ENCODE results near the gene APLN. TPM values are rescaled to one million over a fixed set of nuclear protein-coding genes. Genes with fewer than 3 reads are reported as not detected.

The APLN gene
- under 1 TPM in 1 of 4 donors, not detected in 3; 0.16 TPM for total RNA-seq

- no peak within 1 kb of the TSS for H3K4me3 ChIP-seq (ENCODE audit: low read depth, poor library complexity, severe bottlenecking)
- WGBS, 2 donors = 14 to 41% methylated on average over 6 to 58 of the region's 67 CpGs
- DNase-seq (ENCODE audit: low spot score in 2 of 2) = peak in 1 of 2 donors; percentile 86
- intact Hi-C loops (cut with DNase I; ENCODE audit: low total_unique reads) = no loop called here
- no peak for TF ChIP-seq CTCF (IDR thresholded peaks at IDR 0.05)
- TF ChIP-seq POLR2A (IDR thresholded peaks at IDR 0.05) = no peak
Measured at GRCh38 chrX:129654652-129655546, at the start of gene APLN. Gene APLN, minus strand, starts transcription at chrX:129654956. Its CDS starts 326 bp downstream, at chrX:129654630.

GRCh38 chrX:129704491-129704890 lies 49.7 kb upstream of the APLN start:
- intact Hi-C loops (cut with DNase I; ENCODE audit: low total_unique reads) = no loop called here
- 65 to 100% methylated on average over 1 to 2 of the region's 2 CpGs for WGBS, 2 donors
- TF ChIP-seq CTCF (IDR thresholded peaks at IDR 0.05) = no peak
- no peak overlapping the region for H3K4me3 ChIP-seq (ENCODE audit: low read depth, poor library complexity, severe bottlenecking)
- DNase-seq (ENCODE audit: low spot score in 2 of 2) = peak in 1 of 2 donors; percentile 59

- intact Hi-C loops (cut with DNase I; ENCODE audit: low total_unique reads) = no loop called here
- 51 to 55% methylated on average over 8 of the region's 8 CpGs for WGBS, 2 donors
- peak; percentile 56 to 94 for DNase-seq (ENCODE audit: low spot score in 2 of 2)
Measured at GRCh38 chrX:129701624-129702069, 46.9 kb upstream of the APLN start.

GRCh38 chrX:129700536-129700935 lies 45.8 kb upstream of the APLN start:
- intact Hi-C loops (cut with DNase I; ENCODE audit: low total_unique reads) = no loop called here

More at GRCh38 chrX:129701624-129702069, 46.9 kb upstream of the APLN start:
- TF ChIP-seq POLR2A (IDR thresholded peaks at IDR 0.05) (no peak), CTCF (IDR thresholded peaks at IDR 0.05) (no peak)
- H3K4me3 ChIP-seq (ENCODE audit: low read depth, poor library complexity, severe bottlenecking) = no peak overlapping the region

GRCh38 chrX:129698150-129698549 lies 43.4 kb upstream of the APLN start:
- no peak for TF ChIP-seq POLR2A (IDR thresholded peaks at IDR 0.05)
- TF ChIP-seq CTCF (IDR thresholded peaks at IDR 0.05) = no peak
- intact Hi-C loops (cut with DNase I; ENCODE audit: low total_unique reads) = no loop called here
- no peak for DNase-seq (ENCODE audit: low spot score in 2 of 2)
- no peak overlapping the region for H3K4me3 ChIP-seq (ENCODE audit: low read depth, poor library complexity, severe bottlenecking)

More at GRCh38 chrX:129700536-129700935, 45.8 kb upstream of the APLN start:
- no peak overlapping the region for H3K4me3 ChIP-seq (ENCODE audit: low read depth, poor library complexity, severe bottlenecking)
- no peak for TF ChIP-seq POLR2A (IDR thresholded peaks at IDR 0.05)
- TF ChIP-seq CTCF (IDR thresholded peaks at IDR 0.05) = no peak
- DNase-seq (ENCODE audit: low spot score in 2 of 2) = peak in 1 of 2 donors; percentile 61
- 88 to 92% methylated on average over 4 of the region's 4 CpGs for WGBS, 2 donors
